Measurements from ENCODE around the gene H2AZ1.
"Not testable (repeated sequence)": the region's sequence is repeated elsewhere in the genome, so short reads cannot be mapped to it uniquely, and the experiment has no call there.

The H2AZ1 gene

GRCh38 chr4:99949999-99950912, at the start of gene H2AZ1:
Gene H2AZ1 (minus strand): TSS chr4:99950275. CDS start chr4:99950170, 105 bp downstream.
- DNase-seq, result peak; percentile 99

DNA sequence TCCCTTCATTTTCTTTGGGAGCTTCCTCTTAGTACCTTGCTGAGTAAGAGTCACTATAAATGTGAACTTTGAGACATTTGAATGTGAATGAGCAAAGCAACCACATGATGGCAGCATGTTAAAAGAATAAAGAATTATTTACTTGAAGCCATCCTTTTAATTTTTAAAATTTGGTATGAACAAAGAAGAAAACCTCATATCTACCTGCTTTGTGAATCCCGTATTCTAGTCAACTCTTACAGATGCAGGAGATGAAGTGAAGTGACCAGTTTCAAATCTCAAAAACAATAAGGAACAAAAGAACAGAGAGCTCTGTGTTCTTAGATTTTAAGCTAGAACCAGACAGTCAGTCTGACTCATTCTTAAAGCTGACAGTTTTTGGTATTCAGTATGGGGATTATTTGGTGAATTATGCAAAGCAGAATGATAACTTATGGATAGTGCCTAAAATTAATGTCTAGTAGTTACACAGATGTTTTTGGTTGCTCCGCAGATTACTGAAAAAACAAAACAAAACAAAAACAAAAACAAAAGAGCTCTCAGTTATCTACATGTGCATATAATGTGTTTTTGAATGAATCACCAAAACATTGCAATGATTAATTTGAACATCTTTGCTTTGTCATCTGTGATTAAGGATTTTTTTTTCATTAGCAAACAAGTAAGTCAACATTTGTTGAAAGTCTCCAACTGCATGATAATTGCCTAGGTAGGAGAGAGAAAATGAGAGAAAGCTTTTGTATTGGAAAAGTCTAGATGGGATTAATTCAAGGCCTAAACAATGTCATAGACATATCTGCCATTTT, 48.2 kb upstream of the H2AZ1 start:
- DNase-seq, result peak; percentile 64

DNA sequence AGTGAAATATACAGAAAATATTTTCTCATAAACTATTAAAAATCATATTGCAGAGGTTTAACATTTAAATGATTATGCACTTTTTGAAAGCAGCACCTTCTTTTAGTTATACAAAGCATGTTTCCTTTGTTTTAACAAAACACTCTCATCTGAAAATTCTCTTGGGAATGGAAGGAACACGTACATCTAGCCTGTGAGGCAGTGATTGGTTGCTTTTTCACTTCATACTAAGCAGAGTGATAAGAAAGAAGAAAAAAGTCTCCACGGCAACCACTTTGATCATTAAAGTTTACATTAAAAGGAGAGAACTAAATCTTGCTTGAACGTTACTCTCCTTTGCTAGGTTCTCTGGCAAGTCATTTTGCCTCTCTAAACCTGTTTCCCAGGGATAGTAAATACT, 41.7 kb upstream of the H2AZ1 start:
- no peak for DNase-seq

GRCh38 chr4:99987681-99988080, 37.6 kb upstream of the H2AZ1 start:
- DNase-seq, result no peak

DNA sequence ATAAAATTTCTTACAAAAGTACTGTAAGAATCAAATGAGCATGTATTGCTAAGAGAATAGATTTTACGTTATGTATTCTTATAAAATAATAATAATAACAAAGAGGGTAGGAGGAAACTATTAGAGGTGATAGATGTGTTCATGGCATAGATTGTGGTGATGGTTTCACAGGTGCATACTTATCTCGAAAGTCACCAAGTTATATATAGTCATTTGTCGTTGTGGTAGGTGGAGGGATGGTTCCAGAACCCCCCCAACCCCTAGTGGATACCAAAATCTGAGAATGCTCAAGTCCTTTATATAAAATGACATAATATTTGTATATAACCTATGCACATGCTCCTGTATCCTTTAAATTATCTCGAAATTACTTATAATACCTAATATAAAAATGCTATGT, 36.7 kb upstream of the H2AZ1 start:
- no peak for DNase-seq

DNA sequence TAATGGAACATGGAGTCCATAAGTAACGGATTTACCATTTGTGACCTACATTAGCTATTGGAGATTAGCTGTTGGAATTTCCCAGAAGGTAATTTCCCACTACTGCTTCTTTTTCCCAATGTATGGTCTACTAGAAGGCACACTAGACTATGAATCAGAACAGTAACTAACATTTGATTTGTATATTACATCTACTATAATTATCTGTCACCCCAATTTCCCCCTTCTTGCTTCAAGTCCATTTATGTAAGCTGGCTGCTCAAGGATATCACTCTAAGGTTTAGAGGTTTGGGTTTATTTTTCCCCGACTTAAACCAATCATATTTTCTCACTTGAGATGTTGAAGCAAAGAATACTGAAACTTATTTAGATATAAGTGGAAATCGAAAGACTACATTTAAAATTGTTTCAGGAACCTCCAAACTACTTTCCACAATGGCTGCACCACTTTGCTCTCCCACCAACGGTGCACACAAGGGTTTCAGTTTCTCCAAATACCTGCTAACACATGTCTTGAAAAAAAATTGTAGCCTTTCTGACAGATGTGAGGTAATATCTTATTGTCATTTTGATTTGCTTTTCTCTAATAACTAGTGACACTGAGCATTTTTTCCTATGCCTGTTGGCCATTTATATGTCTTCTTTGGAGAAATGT, 33.3 kb upstream of the H2AZ1 start:
- DNase-seq, result no peak

- no peak for DNase-seq
Observed at GRCh38 chr4:99979872-99980271, 29.8 kb upstream of the H2AZ1 start.

DNA sequence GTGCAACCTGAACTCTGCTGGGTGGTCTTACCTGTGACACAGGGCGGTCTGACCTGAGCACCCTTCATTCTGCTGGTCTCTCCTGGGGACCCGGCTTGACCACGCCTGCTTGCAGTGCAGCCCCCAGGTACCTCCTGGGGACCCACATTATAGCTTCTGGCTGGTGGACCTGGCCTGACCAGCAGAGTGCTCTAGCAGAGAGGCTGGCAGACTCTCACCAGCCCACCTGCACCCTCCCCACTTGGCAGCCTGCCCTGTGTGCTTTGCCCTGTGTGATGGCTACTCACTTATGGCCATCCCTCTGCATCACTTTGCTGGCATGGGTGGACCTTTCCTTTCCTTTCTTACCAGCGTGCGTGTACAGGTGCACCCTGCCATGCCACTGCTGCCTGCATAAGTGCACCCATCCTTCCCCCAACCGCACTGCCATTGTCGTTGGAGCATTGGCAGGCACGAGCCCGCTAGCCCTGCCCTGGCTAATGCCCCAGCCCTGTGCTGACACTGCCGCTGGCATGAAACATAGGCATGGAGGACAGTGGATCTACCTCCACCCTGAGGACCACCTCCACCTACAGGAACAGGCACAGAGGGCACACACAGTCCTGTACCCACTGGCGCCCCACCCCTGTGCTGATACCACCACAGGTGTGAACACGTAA, 21.5 kb upstream of the H2AZ1 start:
- DNase-seq, result no peak

GRCh38 chr4:99968330-99968729, 18.3 kb upstream of the H2AZ1 start:
- DNase-seq, result no peak

- DNase-seq, result no peak
Observed at GRCh38 chr4:99966692-99967091, 16.6 kb upstream of the H2AZ1 start.

- no peak for DNase-seq
Observed at GRCh38 chr4:99965674-99966350, 15.7 kb upstream of the H2AZ1 start.

DNA sequence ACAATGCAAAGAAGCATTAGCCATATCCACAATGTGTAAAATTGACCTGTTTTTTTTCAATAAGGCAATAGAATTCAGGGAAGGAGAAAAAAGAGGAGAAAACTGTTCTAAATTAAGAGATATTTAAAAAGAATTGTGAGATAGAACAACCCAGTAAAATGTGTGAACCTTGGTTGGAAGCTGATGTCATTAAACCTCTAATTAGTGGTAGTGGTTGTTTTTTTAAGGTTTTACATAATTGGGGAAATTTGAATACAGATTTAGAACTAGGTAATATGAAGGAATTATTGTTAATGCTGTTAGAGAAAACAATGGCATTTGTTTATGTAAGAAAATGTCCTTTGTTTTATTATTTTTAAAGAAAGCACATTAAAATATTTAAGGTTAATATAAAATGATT, 15.1 kb upstream of the H2AZ1 start:
- no peak for DNase-seq

GRCh38 chr4:99961711-99962110, 11.6 kb upstream of the H2AZ1 start:
- DNase-seq, result no peak

DNA sequence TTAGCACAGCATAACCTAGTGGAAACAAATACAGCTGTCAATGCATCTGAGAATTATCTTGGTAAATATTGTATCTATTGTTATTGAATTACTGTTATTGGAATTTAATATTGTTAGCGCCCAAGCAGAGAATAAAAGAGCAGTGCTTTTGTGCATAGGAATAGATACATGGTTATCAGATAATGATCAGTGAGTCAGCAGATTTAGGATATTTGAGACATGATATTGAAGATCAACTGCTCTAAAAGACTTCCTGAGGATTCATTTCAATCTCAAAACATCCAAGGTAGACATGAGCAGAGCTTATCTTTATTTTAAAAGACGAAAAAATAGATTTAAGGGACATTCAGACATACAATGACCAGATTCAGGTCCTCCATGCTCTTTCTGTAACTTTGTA, 10.6 kb upstream of the H2AZ1 start:
- DNase-seq, result no peak

DNA sequence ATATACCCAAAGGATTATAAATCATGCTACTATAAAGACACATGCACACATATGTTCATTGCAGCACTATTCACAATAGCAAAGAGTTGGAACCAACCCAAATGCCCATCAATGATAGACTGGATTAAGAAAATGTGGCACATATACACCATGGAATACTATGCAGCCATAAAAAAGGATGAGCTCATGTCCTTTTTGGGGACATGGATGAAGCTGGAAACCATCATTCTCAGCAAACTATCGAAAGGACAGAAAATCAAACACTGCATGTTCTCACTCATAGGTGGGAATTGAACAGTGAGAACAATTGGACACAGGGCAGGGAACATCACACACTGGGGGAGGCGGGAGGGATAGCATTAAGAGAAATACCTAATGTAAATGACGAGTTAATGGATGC, 8.1 kb upstream of the H2AZ1 start:
- DNase-seq, result not testable (repeated sequence)

DNA sequence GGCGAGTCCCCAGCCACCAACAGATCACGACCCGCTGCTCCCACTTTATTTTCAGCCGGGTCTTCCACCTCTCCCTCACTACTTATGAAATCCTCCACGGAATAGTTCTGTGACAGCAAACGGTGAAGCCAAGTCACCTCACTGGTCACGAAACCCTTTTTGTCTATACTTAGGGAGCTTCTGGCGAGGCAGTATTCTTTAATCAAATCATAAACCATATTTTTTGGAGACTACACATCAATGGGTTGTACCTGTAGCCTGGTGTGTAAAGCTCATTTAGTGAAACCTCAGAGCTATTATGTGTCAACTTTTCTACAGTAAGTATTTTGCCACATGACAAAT, 809 bp upstream of the H2AZ1 start:
- DNase-seq, result no peak

DNA sequence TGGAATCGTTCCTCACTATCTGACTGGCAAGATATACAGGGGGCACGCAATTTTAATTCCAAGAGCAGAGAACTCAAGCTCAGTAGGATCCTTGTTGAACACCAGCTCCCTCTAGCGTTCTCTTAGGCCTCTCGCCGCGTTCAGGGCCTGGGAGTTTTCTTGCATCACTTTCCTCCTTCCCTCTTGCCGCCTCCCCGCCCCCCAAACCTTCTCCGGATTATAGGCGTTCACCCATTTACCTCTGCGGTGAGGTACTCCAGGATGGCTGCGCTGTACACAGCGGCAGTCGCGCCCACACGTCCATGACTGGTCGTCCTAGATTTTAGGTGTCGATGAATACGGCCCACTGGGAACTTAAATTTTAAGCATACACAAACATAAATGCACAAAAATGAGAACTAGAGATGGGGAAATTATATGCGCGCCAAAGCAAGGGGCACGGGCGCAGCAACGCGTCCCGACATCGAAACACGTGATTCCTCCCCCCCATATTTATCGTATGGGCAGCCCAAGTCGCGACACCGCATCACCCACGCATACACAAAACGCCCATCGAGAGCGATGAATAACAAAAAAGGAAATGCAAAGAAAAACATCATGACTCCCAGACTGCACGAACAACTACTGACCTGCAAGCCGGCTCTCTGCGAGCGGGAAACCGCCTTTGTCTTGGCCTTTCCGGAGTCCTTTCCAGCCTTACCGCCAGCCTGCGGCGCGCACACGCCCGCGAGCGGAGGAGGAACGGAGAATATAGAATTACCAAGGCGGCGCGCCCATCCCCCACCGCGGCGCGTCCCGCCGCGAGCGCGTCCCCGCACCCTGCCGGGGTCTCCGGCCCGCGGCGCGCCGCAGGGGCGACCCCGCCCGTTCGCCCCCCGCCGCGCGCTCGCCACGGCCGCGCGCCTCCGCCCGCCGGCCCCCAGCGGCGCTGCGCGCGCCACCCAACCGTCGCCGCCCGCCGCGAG, 759 bp downstream of the H2AZ1 start:
- DNase-seq, result peak; percentile 96

GRCh38 chr4:99947608-99948007, 2.5 kb downstream of the H2AZ1 start:
- no peak for DNase-seq

DNA sequence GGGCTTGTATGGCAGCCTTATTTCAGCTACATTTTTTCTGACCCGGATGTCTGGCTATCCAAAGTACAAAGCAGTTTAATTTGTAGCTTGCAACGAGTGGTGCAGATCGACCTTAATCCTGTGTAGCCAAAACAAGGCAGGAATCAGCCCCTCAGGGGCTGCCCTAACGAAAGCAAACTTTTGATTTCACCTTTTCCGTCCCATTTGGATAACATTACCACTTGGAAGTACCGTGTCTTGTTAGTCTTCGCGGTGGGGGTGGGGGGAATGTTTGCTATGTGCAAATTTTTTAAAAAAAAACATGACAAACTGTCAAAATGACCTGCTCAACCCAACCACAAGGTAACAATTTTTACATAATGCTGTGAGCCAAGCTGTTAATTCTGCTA, 2.9 kb downstream of the H2AZ1 start:
- peak; percentile 62 for DNase-seq

- peak; percentile 87 for DNase-seq
Observed at GRCh38 chr4:99946356-99947189, 3.5 kb downstream of the H2AZ1 start, which contains the start of gene DNAJB14. Gene DNAJB14 (minus strand): TSS chr4:99946618. CDS start chr4:99946571, 47 bp downstream.
